SK-N-SH (cell line): ENCODE results near the gene HM13. TPM values are rescaled to one million over a fixed set of nuclear protein-coding genes. Genes with fewer than 3 reads are reported as not detected.

Experiments used
- CTCF ChIA-PET: fragments of 300-600, 350-600 bp; formaldehyde crosslinking; extraction: SDS; loops from one replicate; lab custom pipeline; 2021; lab: Yijun Ruan, JAX
- POLR2A ChIA-PET: fragments of 350-600 bp; sonication (Branson Sonifier 250); formaldehyde crosslinking; extraction: SDS; loops from one replicate; lab custom pipeline; 2020; ENCODE audit warnings: antibody characterized with exemption, inconsistent platforms; lab: Yijun Ruan, JAX
- DNase-seq: peaks from one replicate; pipeline ENCODE4 v3.0.0; 2012
- H2AFZ ChIP-seq: fragments of 200-600 bp; sonication (generic); 2 replicates; pipeline ENCODE4 v1.8.1; 2016; ENCODE audit warnings: antibody characterized with exemption, mild to moderate bottlenecking, low read depth
- H3F3A ChIP-seq: fragments of 200-600 bp; sonication (generic); replicated peaks from 2 replicates; pipeline ENCODE3; 2016; ENCODE audit warnings: antibody characterized with exemption, mild to moderate bottlenecking; ENCODE audit not compliant: insufficient read depth
- H3K27ac ChIP-seq, 2 experiments: fragments of 200-500 bp in 1 of 2; fragments of 200-600 bp in 1 of 2; sonication (Bioruptor generic) in 1 of 2; sonication (generic), shearing (Covaris generic) in 1 of 2; 2 replicates each; pipeline versions ENCODE4 v1.5.1 to v1.6.1; 2014 to 2016; ENCODE audit warnings: low read depth in 2 of 2, inconsistent platforms in 1 of 2, low read length in 1 of 2, mild to moderate bottlenecking in 1 of 2, mixed read lengths in 1 of 2
- H3K27me3 ChIP-seq: fragments of 200-600 bp; sonication (generic), shearing (Covaris generic); 2 replicates; pipeline ENCODE4 v1.6.1; 2016; ENCODE audit warnings: mixed run types; ENCODE audit not compliant: insufficient read depth
- H3K36me3 ChIP-seq, 2 experiments: fragments of 200-500 bp in 1 of 2; fragments of 200-600 bp in 1 of 2; sonication (Bioruptor generic) in 1 of 2; sonication (generic) in 1 of 2; replicated peaks in 1 of 2; 2 replicates each; pipeline versions ENCODE3 to v1.5.1; 2014 to 2016; ENCODE audit warnings: low read length in 1 of 2, mild to moderate bottlenecking in 1 of 2; ENCODE audit not compliant: insufficient read depth in 2 of 2, control insufficient read depth in 1 of 2
- H3K4me1 ChIP-seq, 2 experiments: fragments of 200-500 bp in 1 of 2; fragments of 200-600 bp in 1 of 2; sonication (Bioruptor generic) in 1 of 2; sonication (generic), shearing (Covaris generic) in 1 of 2; 2 replicates each; pipeline versions ENCODE4 v1.5.1 to v1.6.1; 2014 to 2016; ENCODE audit warnings: low read depth in 1 of 2, low read length in 1 of 2, mixed run types in 1 of 2; ENCODE audit not compliant: insufficient read depth in 2 of 2, control insufficient read depth in 1 of 2
- H3K4me2 ChIP-seq: fragments of 200-600 bp; sonication (generic), shearing (Covaris generic); 2 replicates; pipeline ENCODE4 v1.6.1; 2017; ENCODE audit warnings: mixed run types
- H3K4me3 ChIP-seq, 2 experiments: fragments of 200-500 bp in 1 of 2; fragments of 200-600 bp in 1 of 2; sonication (Bioruptor generic) in 1 of 2; sonication (generic), shearing (Covaris generic) in 1 of 2; 2 replicates each; pipeline versions ENCODE4 v1.5.1 to v1.8.1; 2014 to 2016; ENCODE audit warnings: low read depth in 2 of 2, inconsistent platforms in 1 of 2, low read length in 1 of 2, mild to moderate bottlenecking in 1 of 2, mixed read lengths in 1 of 2, moderate library complexity in 1 of 2
- H3K79me2 ChIP-seq: fragments of 200-600 bp; sonication (generic); 2 replicates; pipeline ENCODE4 v1.8.1; 2017; ENCODE audit warnings: mild to moderate bottlenecking; ENCODE audit not compliant: insufficient read depth
- H3K9ac ChIP-seq: fragments of 200-600 bp; sonication (generic); 2 replicates; pipeline ENCODE4 v1.6.1; 2017; ENCODE audit warnings: mixed run types
- H3K9me2 ChIP-seq: fragments of 200-600 bp; sonication (generic); 2 replicates; pipeline ENCODE4 v1.6.1; 2017; ENCODE audit warnings: mixed run types
- H3K9me3 ChIP-seq: fragments of 200-600 bp; sonication (generic); 2 replicates; pipeline ENCODE4 v1.6.1; 2017; ENCODE audit warnings: mixed run types, mild to moderate bottlenecking, moderate library complexity
- H4K20me1 ChIP-seq: fragments of 200-600 bp; sonication (generic); 2 replicates; pipeline ENCODE4 v1.6.1; 2017; ENCODE audit warnings: mild to moderate bottlenecking, mixed run types; ENCODE audit not compliant: insufficient read depth
- CHD2 ChIP-seq: fragments of 150-350 bp; IDR thresholded peaks from 2 replicates; pipeline ENCODE4 v1.6.1; 2018; ENCODE audit warnings: low read length; ENCODE audit not compliant: partially characterized antibody
- ELF1 ChIP-seq: IDR thresholded peaks from 2 replicates; pipeline ENCODE4 v1.4.0; 2012
- EP300 ChIP-seq, 2 experiments: IDR thresholded peaks; 2 replicates each; pipeline versions ENCODE4 v1.4.0 to v1.6.1; 2012; ENCODE audit warnings: borderline replicate concordance in 1 of 2, low read depth in 1 of 2, low read length in 1 of 2
- FOXJ3 ChIP-seq: sonication (generic); formaldehyde crosslinking; IDR thresholded peaks from 2 replicates; pipeline ENCODE4 v1.5.1; 2020; ENCODE audit warnings: mild to moderate bottlenecking, missing genetic modification reagents
- FOXM1 ChIP-seq: IDR thresholded peaks from 2 replicates; pipeline ENCODE4 v1.4.0; 2012; ENCODE audit warnings: low read depth, mild to moderate bottlenecking
- GABPA ChIP-seq: IDR thresholded peaks from 2 replicates; pipeline ENCODE4 v1.4.0; 2012; ENCODE audit warnings: low read depth, mild to moderate bottlenecking
- GATA2 ChIP-seq: sonication (generic); formaldehyde crosslinking; IDR thresholded peaks from 2 replicates; pipeline ENCODE4 v1.5.0; 2020; ENCODE audit warnings: mild to moderate bottlenecking, missing genetic modification reagents
- JUND ChIP-seq: IDR thresholded peaks from 2 replicates; pipeline ENCODE4 v1.4.0; 2012
- NFIC ChIP-seq: IDR thresholded peaks from 2 replicates; pipeline ENCODE4 v1.4.0; 2012; ENCODE audit warnings: borderline replicate concordance
- PBX3 ChIP-seq: IDR thresholded peaks from 2 replicates; pipeline ENCODE4; 2012
- POLR2AphosphoS5 ChIP-seq: IDR thresholded peaks from 2 replicates; pipeline ENCODE4 v1.6.1; 2012; ENCODE audit warnings: low read depth, low read length
- RCOR1 ChIP-seq: fragments of 150-350 bp; IDR thresholded peaks from 2 replicates; pipeline ENCODE4 v1.6.1; 2017; ENCODE audit warnings: antibody characterized with exemption, low read length
- RFX5 ChIP-seq: IDR thresholded peaks from 2 replicates; pipeline ENCODE4 v1.6.1; 2012; ENCODE audit warnings: mild to moderate bottlenecking, improper control_type of control experiment, low read length
- TCF12 ChIP-seq: IDR thresholded peaks from 2 replicates; pipeline ENCODE4 v1.4.0; 2012
- YY1 ChIP-seq: IDR thresholded peaks from 2 replicates; pipeline ENCODE4 v1.4.0; 2012; ENCODE audit warnings: low read depth, mild to moderate bottlenecking
- ZBTB33 ChIP-seq: IDR thresholded peaks from 2 replicates; pipeline ENCODE4 v1.4.0; 2012; ENCODE audit warnings: low read depth, borderline replicate concordance
- WGBS: methylation state at CpG from one replicate; pipeline ENCODE4 v1.1.6; 2017; ENCODE audit warnings: low lambda C conversion rate; 5-methylcytosine and 5-hydroxymethylcytosine counted together
- polyA plus RNA-seq, 3 experiments: library from polyadenylated mRNA; depleted of rRNA; stranded (reverse); fragments of >200 nt; gene quantifications; 2 replicates each; pipeline ENCODE4 v1.2.3, GENCODE V29; 2012

The HM13 gene
- polyA plus RNA-seq, 1 of the 3 experiments (the other 2 are of a cell fraction), result 160 TPM

- Histone ChIP-seq H3K9ac (peak overlapping the region; percentile 48; the same call in 1 of the 2 replicates), H3K27ac (peak overlapping the region; percentile 93 to 99), H3K4me3 (no peak overlapping the region), H3K36me3 (peaks cover 9 to 10% of the 10 kb centered on the region in 2 experiments), H3K4me1 (peaks cover 45 to 65% of the 10 kb centered on the region in 2 experiments), H2AFZ (no peak overlapping the region), H3K9me2 (no peaks in the 10 kb centered on the region), H3K79me2 (peaks cover 17% of the 10 kb centered on the region; the same call in 1 of the 2 replicates), H3K9me3 (no peaks in the 10 kb centered on the region), H3K4me2 (peak overlapping the region; percentile 31; the same call in 1 of the 2 replicates), H3K27me3 (no peaks in the 10 kb centered on the region), H3F3A (peaks cover 64% of the 10 kb centered on the region), H4K20me1 (no peaks in the 10 kb centered on the region)
- ChIA-PET POLR2A (interaction anchor here (0.7 to 8.9 kb wide), 6 partner anchors 8 to 153 kb away, joined by 3 to 181 read pairs (median 4); partner anchors contain the start of gene ID1), CTCF (interaction anchor here (0.8 to 31.0 kb wide), 9 partner anchors 13 to 153 kb away, joined by 3 to 1802 read pairs (median 13); partner anchors contain the start of gene ID1)
- DNase-seq, result peak; percentile 81
- TF ChIP-seq JUND, result peak; percentile 3; the same call in 1 of the 2 replicates
- TF ChIP-seq NFIC, result peak; percentile 13; the same call in 1 of the 2 replicates
- TF ChIP-seq FOXJ3 (CRISPR knock-in tag), result peak; percentile 70; the same call in 1 of the 2 replicates
- peak; percentile 67 for TF ChIP-seq CHD2
- no peak for TF ChIP-seq GATA2 (CRISPR knock-in tag)
- TF ChIP-seq TCF12, result peak; percentile 86
- peak; percentile 29; the same call in 1 of the 2 replicates for TF ChIP-seq PBX3
- TF ChIP-seq RCOR1, result peak; percentile 89
- TF ChIP-seq ZBTB33, result peak; percentile 48; the same call in 1 of the 2 replicates
- TF ChIP-seq ELF1, result no peak
- TF ChIP-seq YY1, result no peak
- TF ChIP-seq FOXM1, result 0 out of 2 replicates have a peak, but pooled peaks have one; percentile 33
- peak; percentile 75 to 84; a peak in 3 of 4 replicates for TF ChIP-seq EP300 (IDR thresholded peaks at IDR 0.05; ENCODE audit: borderline replicate concordance in 1 of 2, low read depth in 1 of 2, low read length in 1 of 2)
- TF ChIP-seq GABPA, result no peak
- TF ChIP-seq POLR2AphosphoS5, result peak; percentile 65; the same call in 1 of the 2 replicates
- TF ChIP-seq RFX5, result no peak
- WGBS, result 55% methylated on average over 12 of the region's 25 CpGs
Observed at GRCh38 chr20:31570735-31571617, 56.7 kb downstream of the HM13 start.
